HL-60 (cell line): ENCODE measurements around the gene ZFAND5.

Experiments used
- DNase-seq, 2 experiments: peaks; one replicate each; pipeline ENCODE4 v3.0.0-alpha.2; 2010 to 2020; ENCODE audit warnings: low read depth in 1 of 2, low spot score in 1 of 2
- H3K27ac ChIP-seq: fragments of 250-450 bp; sonication (Bioruptor Pico); replicated peaks from 2 replicates; pipeline ENCODE4 v1.5.1; 2020; ENCODE audit warnings: mild to moderate bottlenecking, moderate library complexity
- H3K27me3 ChIP-seq: fragments of 250-450 bp; sonication (Bioruptor Pico); 2 replicates; pipeline ENCODE4 v1.5.1; 2021; ENCODE audit warnings: mild to moderate bottlenecking, moderate library complexity; ENCODE audit not compliant: insufficient read depth, poor library complexity, severe bottlenecking
- H3K4me3 ChIP-seq: replicated peaks from 2 replicates; pipeline ENCODE4 v1.5.1; 2011; ENCODE audit warnings: mild to moderate bottlenecking, control low read depth, low read length; ENCODE audit not compliant: insufficient read depth
- GABPA ChIP-seq: IDR thresholded peaks from 2 replicates; pipeline ENCODE4 v1.6.1; 2012; ENCODE audit warnings: low read depth
- POLR2AphosphoS5 ChIP-seq: IDR thresholded peaks from 2 replicates; pipeline ENCODE4 v1.6.1; 2012; ENCODE audit warnings: low read depth
- SPI1 ChIP-seq: IDR thresholded peaks from 2 replicates; pipeline ENCODE4 v1.6.1; 2012; ENCODE audit warnings: low read depth, mild to moderate bottlenecking, borderline replicate concordance
- TF ChIP-seq, protein P1 (sequence below): IDR thresholded peaks from one replicate; pipeline ENCODE4 v1.5.1; 2011; ENCODE audit warnings: low read length, control low read depth, inconsistent platforms; ENCODE audit not compliant: insufficient read depth
- TF ChIP-seq, protein P2 (sequence below): IDR thresholded peaks from 2 replicates; pipeline ENCODE4 v1.6.1; 2012; ENCODE audit warnings: low read depth; ENCODE audit not compliant: insufficient replicate concordance

ZFAND5 gene

DNA sequence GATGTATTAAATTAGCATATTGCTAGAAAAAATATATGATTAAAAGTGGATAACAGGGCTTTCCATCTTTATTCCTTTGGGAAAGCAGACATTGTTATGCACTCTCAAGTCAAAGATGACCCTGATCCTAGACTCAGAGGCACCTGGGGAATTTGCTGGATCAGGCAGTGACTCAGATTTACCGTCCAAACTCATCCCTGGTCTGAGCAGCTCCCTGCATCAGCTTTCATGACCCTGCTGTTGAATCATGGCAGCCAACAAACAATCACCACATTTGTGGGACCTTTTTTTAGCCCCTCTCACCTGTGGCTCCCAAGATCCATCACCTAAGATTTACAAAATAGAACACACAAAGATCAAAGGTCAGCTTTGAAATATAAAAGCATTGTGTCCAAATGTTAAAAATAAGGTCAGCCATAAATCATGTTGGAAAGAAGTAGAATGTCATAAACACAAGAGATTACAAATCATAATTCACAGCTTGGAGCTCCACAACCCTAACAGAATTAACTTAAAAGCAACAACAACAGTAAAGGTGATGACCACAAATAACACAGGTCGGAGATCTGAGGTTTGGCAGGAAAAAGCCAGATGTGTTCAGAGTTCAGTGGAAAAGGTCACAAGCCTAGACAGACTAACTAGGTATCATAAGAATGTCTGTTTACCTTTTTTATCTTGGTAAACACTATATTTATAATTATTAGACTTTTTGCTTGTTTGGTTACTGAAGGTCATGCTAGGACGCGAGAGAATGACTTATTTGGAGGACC, 55.5 kb downstream of the ZFAND5 start:
- DNase-seq: no peak
- no peak overlapping the region for H3K27ac ChIP-seq
- TF ChIP-seq POLR2AphosphoS5: no peak
- H3K4me3 ChIP-seq: no peak overlapping the region
- H3K27me3 ChIP-seq: no peaks in the 10 kb centered on the region

DNA sequence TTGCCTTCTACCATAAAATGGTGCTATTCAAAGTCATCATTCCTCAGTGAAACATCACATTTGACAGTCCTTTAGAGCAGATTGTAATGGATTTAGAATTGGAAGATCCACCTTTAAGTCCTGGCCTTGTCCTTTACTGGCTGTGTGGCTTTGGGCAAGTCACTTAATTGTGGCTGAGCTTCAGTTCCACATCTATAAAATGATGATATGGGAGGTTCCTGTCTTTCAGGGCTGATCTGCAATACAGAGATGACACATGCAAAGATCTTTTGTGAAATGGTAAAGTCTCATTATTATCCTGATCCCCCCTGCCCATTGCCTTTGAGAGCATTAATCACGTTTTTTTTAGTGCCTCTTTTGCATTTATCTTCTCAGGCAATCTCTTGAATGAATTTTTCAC, 58.2 kb downstream of the ZFAND5 start:
- peak in 1 of 2 experiments; percentile 51 for DNase-seq
- H3K27ac ChIP-seq: peak overlapping the region; percentile 76
- H3K4me3 ChIP-seq: no peak overlapping the region
- no peaks in the 10 kb centered on the region for H3K27me3 ChIP-seq
- TF ChIP-seq POLR2AphosphoS5: no peak
- TF ChIP-seq SPI1: peak; percentile 17; the same call in 1 of the 2 replicates

DNA sequence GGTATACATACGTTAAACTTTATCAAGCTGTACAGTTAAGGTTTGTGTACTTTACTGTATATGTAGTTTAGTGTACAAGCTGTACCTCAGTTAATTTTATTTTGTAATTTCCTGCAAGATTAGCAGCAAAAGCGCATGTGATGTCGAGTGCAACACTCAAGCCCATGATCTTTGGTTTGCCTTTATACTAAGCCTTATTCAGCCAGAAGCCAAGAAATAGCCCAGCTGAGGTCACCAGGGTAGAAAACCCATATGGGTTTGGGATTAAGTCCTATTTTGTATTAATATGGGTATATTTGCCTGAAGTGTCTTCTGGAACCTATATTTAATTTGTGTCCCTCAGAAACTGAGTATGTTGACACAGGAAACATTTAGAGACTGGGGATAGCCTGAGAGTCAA, 59.3 kb downstream of the ZFAND5 start:
- TF ChIP-seq POLR2AphosphoS5 (no peak), SPI1 (no peak)
- H3K27me3 ChIP-seq: no peaks in the 10 kb centered on the region
- DNase-seq: no peak
- peak overlapping the region; percentile 76 for H3K27ac ChIP-seq
- peak overlapping the region; percentile 25 for H3K4me3 ChIP-seq

DNA sequence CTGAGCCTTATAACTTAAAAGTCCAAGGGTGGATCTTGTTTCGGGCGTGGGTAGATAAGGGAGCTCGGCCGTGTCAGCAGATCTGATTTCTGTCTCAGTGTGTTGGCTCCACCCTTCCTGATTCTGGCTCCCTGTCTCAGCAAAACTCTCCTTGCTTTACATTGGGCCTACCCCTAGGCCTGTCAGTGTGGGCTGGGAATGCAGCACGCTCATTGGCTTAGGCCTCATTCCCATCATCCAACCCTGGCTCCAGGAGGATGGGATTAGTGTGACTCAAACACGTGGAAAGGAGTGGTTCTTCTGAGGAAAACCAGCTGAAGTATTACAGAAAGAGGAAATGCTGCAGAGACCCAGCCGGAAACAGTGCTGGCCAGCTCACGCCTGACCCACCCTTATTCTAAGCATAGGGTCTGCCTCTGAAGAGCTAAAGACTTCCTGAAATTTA, 59.9 kb downstream of the ZFAND5 start:
- peak; percentile 78 to 86 for DNase-seq
- Histone ChIP-seq H3K27me3 (no peaks in the 10 kb centered on the region), H3K27ac (peak overlapping the region; percentile 76), H3K4me3 (peak overlapping the region; percentile 25; the same call in 1 of the 2 replicates)
- no peak for TF ChIP-seq GABPA
- TF ChIP-seq, protein P1, sequence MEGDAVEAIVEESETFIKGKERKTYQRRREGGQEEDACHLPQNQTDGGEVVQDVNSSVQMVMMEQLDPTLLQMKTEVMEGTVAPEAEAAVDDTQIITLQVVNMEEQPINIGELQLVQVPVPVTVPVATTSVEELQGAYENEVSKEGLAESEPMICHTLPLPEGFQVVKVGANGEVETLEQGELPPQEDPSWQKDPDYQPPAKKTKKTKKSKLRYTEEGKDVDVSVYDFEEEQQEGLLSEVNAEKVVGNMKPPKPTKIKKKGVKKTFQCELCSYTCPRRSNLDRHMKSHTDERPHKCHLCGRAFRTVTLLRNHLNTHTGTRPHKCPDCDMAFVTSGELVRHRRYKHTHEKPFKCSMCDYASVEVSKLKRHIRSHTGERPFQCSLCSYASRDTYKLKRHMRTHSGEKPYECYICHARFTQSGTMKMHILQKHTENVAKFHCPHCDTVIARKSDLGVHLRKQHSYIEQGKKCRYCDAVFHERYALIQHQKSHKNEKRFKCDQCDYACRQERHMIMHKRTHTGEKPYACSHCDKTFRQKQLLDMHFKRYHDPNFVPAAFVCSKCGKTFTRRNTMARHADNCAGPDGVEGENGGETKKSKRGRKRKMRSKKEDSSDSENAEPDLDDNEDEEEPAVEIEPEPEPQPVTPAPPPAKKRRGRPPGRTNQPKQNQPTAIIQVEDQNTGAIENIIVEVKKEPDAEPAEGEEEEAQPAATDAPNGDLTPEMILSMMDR: no peak
- TF ChIP-seq POLR2AphosphoS5: peak; percentile 39; the same call in 1 of the 2 replicates
- peak; percentile 96 for TF ChIP-seq SPI1
- TF ChIP-seq, protein P2, sequence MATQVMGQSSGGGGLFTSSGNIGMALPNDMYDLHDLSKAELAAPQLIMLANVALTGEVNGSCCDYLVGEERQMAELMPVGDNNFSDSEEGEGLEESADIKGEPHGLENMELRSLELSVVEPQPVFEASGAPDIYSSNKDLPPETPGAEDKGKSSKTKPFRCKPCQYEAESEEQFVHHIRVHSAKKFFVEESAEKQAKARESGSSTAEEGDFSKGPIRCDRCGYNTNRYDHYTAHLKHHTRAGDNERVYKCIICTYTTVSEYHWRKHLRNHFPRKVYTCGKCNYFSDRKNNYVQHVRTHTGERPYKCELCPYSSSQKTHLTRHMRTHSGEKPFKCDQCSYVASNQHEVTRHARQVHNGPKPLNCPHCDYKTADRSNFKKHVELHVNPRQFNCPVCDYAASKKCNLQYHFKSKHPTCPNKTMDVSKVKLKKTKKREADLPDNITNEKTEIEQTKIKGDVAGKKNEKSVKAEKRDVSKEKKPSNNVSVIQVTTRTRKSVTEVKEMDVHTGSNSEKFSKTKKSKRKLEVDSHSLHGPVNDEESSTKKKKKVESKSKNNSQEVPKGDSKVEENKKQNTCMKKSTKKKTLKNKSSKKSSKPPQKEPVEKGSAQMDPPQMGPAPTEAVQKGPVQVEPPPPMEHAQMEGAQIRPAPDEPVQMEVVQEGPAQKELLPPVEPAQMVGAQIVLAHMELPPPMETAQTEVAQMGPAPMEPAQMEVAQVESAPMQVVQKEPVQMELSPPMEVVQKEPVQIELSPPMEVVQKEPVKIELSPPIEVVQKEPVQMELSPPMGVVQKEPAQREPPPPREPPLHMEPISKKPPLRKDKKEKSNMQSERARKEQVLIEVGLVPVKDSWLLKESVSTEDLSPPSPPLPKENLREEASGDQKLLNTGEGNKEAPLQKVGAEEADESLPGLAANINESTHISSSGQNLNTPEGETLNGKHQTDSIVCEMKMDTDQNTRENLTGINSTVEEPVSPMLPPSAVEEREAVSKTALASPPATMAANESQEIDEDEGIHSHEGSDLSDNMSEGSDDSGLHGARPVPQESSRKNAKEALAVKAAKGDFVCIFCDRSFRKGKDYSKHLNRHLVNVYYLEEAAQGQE: peak; percentile 64

DNA sequence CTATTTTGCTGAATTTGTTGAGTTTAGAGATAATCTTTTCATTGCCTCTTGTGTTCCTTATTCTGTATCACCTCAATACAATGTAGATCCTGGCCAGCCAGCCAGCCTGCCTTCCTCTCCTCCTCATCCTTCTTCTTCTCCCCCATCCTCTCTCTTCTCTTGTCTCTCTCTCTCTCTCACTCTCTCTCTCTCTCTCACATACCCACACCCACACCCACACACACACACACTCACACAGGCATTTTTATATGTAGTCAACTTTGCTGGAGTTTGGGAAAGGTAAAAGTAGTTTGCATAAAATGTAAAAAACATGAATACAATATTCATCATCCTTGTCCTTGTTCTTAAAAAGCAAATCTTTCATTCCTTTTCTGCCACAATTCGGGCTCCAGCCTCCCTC, 60.5 kb downstream of the ZFAND5 start:
- no peaks in the 10 kb centered on the region for H3K27me3 ChIP-seq
- H3K4me3 ChIP-seq: no peak overlapping the region
- peak overlapping the region; percentile 76; the same call in 1 of the 2 replicates for H3K27ac ChIP-seq
- TF ChIP-seq, protein P1: no peak
- TF ChIP-seq SPI1 (no peak), POLR2AphosphoS5 (no peak), GABPA (no peak)
- TF ChIP-seq, protein P2: no peak
- no peak for DNase-seq
